HG03175 (cell line): Measurements from ENCODE around the gene UGT1A9.
"Not testable (repeated sequence)": the region's sequence is repeated elsewhere in the genome, so short reads cannot be mapped to it uniquely, and the experiment has no call there.

Source experiments
- ATAC-seq: cut with Tn5 transposase; IDR thresholded peaks from one replicate; pipeline ENCODE4 v1.9.1; 2021; ENCODE audit warnings: mild to moderate bottlenecking, moderate library complexity; ENCODE audit not compliant: unreplicated experiment

UGT1A9 gene

GRCh38 chr2:233671290-233672161 is at the start of gene UGT1A9:
TSS of gene UGT1A9 (plus strand) at chr2:233671898. CDS start at chr2:233671935, 37 bp downstream.
- no peak for ATAC-seq

GRCh38 chr2:233627331-233628025 is 44.2 kb upstream of the UGT1A9 start:
- no peak for ATAC-seq

DNA sequence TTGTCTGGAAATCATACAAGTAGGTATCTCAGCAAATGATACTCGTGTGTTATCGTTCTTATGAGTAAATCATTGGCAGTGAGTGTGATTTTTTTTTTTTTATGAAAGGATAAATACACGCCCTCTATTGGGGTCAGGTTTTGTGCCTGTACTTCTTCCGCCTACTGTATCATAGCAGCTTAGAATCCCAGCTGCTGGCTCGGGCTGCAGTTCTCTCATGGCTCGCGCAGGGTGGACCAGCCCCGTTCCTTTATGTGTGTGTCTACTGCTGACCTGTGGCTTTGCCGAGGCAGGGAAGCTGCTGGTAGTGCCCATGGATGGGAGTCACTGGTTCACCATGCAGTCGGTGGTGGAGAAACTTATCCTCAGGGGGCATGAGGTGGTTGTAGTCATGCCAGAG is 35.4 kb upstream of the UGT1A9 start, which contains the start of gene UGT1A10:
Gene UGT1A10 (plus strand): TSS at position 143 of the 400 bp plus-strand sequence. CDS start 75 bp downstream, at position 218.
- not testable (repeated sequence) for ATAC-seq

- no peak for ATAC-seq
Measured at GRCh38 chr2:233638836-233639235, 32.9 kb upstream of the UGT1A9 start.

DNA sequence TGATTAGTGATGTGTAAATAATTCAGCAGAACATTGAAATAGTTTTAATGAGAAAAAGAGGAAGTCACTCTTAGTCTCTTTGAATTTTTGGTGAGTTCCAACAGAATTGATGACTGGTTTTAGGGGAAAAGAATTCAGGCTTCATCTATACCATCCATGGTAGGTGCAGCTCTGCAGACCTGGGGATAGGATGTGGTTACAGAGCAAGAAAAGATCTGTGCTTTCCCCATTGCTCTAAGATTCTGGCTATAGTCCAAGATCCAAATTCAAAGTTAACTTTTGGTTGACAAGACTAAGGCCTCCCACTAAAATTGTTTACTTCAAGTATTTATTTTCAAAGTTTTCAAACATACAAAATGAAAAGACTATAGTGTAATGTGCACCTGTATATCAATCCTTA is 31.8 kb upstream of the UGT1A9 start:
- ATAC-seq: no peak

DNA sequence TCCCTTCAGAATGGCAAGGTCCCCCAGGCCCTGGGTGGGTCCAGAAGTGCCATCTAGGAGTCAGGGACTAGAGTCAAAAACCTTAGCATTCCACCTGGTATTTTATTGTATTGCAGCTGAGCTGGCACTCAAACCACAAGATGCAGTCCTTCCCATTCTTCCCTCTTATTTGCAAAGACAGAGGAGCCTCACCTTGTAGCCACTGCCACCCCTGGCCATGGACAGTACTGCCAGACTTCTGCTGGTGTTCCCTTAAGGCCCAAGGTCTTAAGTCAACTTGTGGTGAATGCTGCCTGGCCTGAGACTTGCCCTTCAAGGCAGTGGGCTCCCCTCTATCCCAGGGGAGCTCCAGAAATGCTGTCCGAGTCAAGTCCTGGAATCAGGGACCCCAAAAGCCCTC is 28.6 kb upstream of the UGT1A9 start:
- ATAC-seq: no peak

GRCh38 chr2:233646033-233646432 is 25.7 kb upstream of the UGT1A9 start:
- ATAC-seq: not testable (repeated sequence)

- ATAC-seq: no peak
Measured at GRCh38 chr2:233650981-233651380, 20.7 kb upstream of the UGT1A9 start.

GRCh38 chr2:233651430-233651829 is 20.3 kb upstream of the UGT1A9 start:
- ATAC-seq: no peak

DNA sequence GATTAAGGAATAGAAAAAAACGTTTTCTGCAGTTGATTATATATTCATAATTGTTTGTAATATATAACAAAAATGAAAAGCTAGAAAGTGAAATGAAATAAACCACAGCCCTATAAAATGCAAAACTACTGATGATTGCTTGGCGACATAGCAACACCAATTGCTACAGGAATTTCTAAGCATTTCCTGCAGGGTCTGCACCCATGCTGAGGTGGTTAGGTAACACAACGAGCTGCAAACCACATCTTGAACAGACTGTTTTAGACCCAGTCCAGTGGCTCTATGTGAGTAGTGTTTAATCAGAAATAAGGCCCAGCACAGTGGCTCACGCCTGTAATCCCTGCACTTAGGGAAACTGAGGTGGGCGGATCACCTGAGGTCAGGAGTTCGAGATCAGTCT is 17.2 kb upstream of the UGT1A9 start:
- ATAC-seq: no peak

GRCh38 chr2:233655043-233655442 is 16.7 kb upstream of the UGT1A9 start:
- no peak for ATAC-seq

DNA sequence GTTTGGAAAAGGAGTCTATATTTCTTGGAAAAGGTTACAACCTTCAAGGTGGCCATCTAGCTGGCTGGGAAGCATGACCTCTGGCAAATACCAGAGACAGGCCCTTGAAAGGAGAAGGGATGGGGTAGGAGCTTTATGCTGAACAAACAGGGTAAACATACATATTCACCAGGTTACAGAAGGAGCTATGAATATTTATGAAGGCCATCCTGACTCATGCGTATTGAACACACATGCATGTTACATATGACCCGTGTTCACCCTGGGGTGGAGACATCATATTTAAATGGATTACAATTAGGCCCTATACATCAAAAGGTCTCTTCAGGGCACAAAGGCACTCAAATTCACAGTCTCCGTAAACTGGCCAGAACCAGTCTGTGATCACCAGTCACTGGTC is 15.8 kb upstream of the UGT1A9 start:
- ATAC-seq: not testable (repeated sequence)

- ATAC-seq: no peak
Measured at GRCh38 chr2:233656443-233656842, 15.3 kb upstream of the UGT1A9 start.

DNA sequence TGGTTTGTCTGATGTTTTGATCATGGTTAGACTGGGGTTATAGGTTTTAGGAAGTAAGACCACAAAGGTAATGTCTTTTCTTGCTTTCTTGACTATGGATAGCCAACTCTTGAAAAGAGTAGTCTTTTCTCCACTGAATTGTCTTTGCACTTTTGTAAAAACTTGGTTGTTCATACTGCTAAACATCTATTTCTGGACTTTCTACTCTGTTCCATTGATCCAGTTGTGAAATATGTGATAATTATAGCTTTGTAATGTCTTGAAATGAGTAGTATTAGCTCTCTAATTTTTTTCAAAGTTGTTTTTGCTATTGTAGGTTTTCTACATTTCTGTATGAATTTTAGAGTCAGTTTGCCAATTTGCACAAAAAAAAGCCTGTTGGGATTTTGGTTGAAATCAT is 13.1 kb upstream of the UGT1A9 start:
- no peak for ATAC-seq

- ATAC-seq: no peak
Measured at GRCh38 chr2:233663911-233664310, 7.8 kb upstream of the UGT1A9 start.

DNA sequence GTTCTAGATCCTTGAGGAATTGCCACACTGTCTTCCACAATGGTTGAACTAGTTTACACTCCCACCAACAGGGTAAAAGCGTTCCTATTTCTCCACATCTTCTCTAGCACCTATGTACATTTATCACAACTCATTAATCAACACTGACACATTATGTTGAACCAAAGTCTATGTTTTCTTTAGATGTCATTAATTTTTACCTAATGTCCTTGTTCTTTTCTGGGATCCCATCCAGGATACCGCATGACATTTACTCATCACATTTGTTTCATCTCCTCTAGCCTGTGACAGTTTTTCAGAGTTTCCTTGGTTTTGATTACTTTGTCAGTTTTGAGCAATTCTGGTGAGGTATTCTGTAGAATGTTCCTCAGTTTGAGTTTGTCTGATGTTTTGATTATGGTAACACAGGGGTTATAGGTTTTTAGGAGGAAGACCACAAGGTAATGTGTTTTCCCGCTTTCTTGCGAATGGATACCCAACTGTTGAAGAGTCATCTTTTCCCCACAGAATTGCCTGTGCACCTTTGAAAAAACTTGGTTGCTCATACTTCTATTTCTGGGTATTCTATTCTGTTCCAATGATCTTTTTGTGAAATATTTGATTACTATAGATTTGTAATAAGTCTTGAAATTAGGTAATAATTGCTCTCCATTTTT is 3.0 kb upstream of the UGT1A9 start:
- ATAC-seq: no peak

DNA sequence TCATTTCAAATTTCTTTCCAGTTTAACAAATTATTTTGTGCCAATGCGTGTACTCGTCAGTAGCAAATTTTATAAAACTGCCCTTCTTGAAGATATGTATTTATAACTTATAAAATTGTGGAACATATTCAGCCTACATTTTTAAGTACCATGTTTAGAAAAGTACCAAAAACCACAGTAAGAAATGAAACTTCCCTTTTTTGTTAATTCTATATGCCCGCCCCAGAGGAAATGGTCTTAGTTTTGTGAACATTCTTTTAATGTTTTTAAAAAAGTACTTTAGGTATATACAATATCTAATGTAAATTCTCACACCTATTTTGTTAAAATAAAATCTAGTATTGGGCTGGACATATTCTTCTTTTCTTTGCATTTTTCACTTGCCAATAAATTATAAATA is 1.2 kb downstream of the UGT1A9 start:
- no peak for ATAC-seq

DNA sequence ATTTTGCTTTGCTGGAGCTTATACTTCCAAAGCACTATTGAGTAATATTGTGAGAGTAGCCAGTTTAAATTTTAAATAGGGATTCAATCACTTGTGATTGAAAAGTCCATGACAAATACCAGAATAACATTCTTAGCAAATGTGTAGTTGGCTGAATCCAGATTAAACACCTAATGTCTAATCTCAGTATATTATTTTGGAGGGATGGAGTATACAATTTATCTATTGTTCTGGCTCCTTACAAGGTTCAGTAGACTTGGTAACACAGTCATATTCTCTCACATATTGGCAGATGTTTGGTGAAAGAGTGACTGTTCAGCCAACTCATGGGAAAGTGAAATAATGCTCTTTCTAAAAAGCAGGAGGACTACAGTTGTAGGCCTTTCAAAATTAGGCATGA is 2.2 kb downstream of the UGT1A9 start:
- no peak for ATAC-seq

- no peak for ATAC-seq
Measured at GRCh38 chr2:233674314-233674713, 2.6 kb downstream of the UGT1A9 start.

- no peak for ATAC-seq
Measured at GRCh38 chr2:233674995-233675394, 3.3 kb downstream of the UGT1A9 start.

GRCh38 chr2:233676046-233676445 is 4.3 kb downstream of the UGT1A9 start:
- no peak for ATAC-seq

DNA sequence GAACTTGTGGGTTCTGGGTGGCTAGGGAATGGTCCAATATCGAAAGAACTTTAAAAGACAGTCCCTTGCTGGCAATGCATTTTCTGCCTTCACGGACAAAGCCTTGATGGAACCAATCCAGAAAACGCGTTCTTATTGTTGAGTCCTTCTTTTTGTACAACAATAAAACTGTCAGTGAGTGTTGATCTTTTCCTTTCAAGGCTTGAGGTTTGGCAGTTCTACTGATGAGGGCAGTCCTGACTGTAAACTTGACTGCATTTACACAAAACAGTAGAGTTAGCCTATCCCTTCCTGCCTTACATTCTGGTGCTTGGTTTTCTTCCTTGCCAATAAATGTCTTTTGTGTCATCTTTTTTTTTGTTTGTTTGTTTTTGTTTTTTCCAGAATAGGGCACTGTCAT is 7.5 kb downstream of the UGT1A9 start:
- no peak for ATAC-seq
